Adrenal gland (tissue), 5 donors: ENCODE data around the gene ECE2.

Source experiments
- CTCF ChIP-seq, 6 experiments: fragments of 450-650 bp in 4 of 6; fragments of 200-600 bp in 2 of 6; sonication (generic) in 1 of 6; IDR thresholded peaks; 1 replicate in 5 of 6; 2 replicates in 1 of 6; pipeline versions ENCODE4 v1.5.1 to v1.8.0; 2016 to 2021; ENCODE audit warnings: antibody characterized with exemption in 6 of 6, mild to moderate bottlenecking in 2 of 6, moderate library complexity in 1 of 6
- POLR2A ChIP-seq, 2 donors: fragments of 450-650 bp; IDR thresholded peaks; one replicate each; pipeline ENCODE4 v1.6.1; 2017; ENCODE audit warnings: antibody characterized with exemption in 2 of 2, mild to moderate bottlenecking in 2 of 2, moderate library complexity in 1 of 2
- donor health status: DM: no; HTN: no; CAD: no.

- TF ChIP-seq CTCF (IDR thresholded peaks at IDR 0.05): no peak
- no peak for TF ChIP-seq POLR2A (IDR thresholded peaks at IDR 0.05)
These were observed 57.9 kb downstream of the ECE2 start for GRCh38 chr3:184333700-184334099.
